Lung (tissue), 12 donors: ENCODE data around the gene RIPOR2. TPM values are rescaled to one million over a fixed set of nuclear protein-coding genes. Genes with fewer than 3 reads are reported as not detected.

Experiments used
- ATAC-seq: fragments of 200-7000 bp; cut with Tn5 transposase; one replicate; pipeline ENCODE4 v1.9.1; 2020; ENCODE audit warnings: moderate number of reproducible peaks; ENCODE audit not compliant: insufficient read depth, low FRiP score
- DNase-seq, 3 donors: peaks; one replicate each; pipeline ENCODE4 v3.0.0-alpha.2; 2013 to 2017
- H3K27ac ChIP-seq, 2 donors: one replicate each; pipeline ENCODE4 v1.5.1; 2013; ENCODE audit warnings: mild to moderate bottlenecking in 2 of 2, moderate library complexity in 2 of 2, control low read depth in 1 of 2, inconsistent platforms in 1 of 2, low read depth in 1 of 2, low read length in 1 of 2
- H3K27me3 ChIP-seq, 3 donors: one replicate each; pipeline ENCODE4 v1.5.1; 2013; ENCODE audit warnings: low read length in 2 of 3; ENCODE audit not compliant: control insufficient read depth in 3 of 3, insufficient read depth in 3 of 3
- H3K36me3 ChIP-seq, 4 donors: one replicate each; pipeline ENCODE4 v1.5.1; 2013; ENCODE audit warnings: low read length in 4 of 4, mild to moderate bottlenecking in 1 of 4, moderate library complexity in 1 of 4; ENCODE audit not compliant: control insufficient read depth in 4 of 4, insufficient read depth in 4 of 4
- H3K4me1 ChIP-seq, 5 donors: one replicate each; pipeline ENCODE4 v1.5.1; 2013; ENCODE audit warnings: low read length in 5 of 5, mild to moderate bottlenecking in 2 of 5, moderate library complexity in 1 of 5; ENCODE audit not compliant: control insufficient read depth in 5 of 5, insufficient read depth in 5 of 5
- H3K4me3 ChIP-seq: one replicate; pipeline ENCODE4 v1.5.1; 2013; ENCODE audit warnings: mild to moderate bottlenecking, control low read depth, moderate library complexity
- H3K9ac ChIP-seq, 2 donors: one replicate each; pipeline ENCODE4 v1.5.1; 2013; ENCODE audit warnings: low read length in 2 of 2, control low read depth in 1 of 2; ENCODE audit not compliant: insufficient read depth in 1 of 2
- H3K9me3 ChIP-seq, 4 donors: one replicate each; pipeline ENCODE4 v1.5.1; 2013; ENCODE audit warnings: low read length in 3 of 4, mild to moderate bottlenecking in 1 of 4, moderate library complexity in 1 of 4; ENCODE audit not compliant: control insufficient read depth in 4 of 4, insufficient read depth in 3 of 4
- CTCF ChIP-seq: IDR thresholded peaks from 2 replicates; pipeline ENCODE4 v1.5.1; 2012; ENCODE audit warnings: mild to moderate bottlenecking; ENCODE audit errors: control extremely low read depth, extremely low read depth
- WGBS, 2 donors: extraction: QIAGEN DNeasy Blood & Tissue Kit; methylation state at CpG; one replicate each; pipeline ENCODE4 v1.1.7; 2013; 5-methylcytosine and 5-hydroxymethylcytosine counted together
- polyA plus RNA-seq, 2 donors: library from polyadenylated mRNA; stranded (reverse); fragments of 200-250 nt; gene quantifications; one replicate each; pipeline ENCODE4 v1.2.1, GENCODE V29; 2013
- total RNA-seq, 2 donors: library from RNA; depleted of rRNA in 1 of 2; stranded (reverse); fragments of >200 nt in 1 of 2; gene quantifications; one replicate each; pipeline ENCODE4 v1.2.1, GENCODE V29; 2014 to 2021
- donor health status: control.
- donor health status: control.
- donor health status: Bipolar disorder and iron deficiency.
- donor health status: healthy.
- donor health status: DM: yes; HTN: yes; CAD: no.

Gene RIPOR2
- total and polyA plus RNA-seq, 4 donors, result 7.9 to 97.6 (median 42.7) TPM

- Histone ChIP-seq H3K36me3 (peaks cover 0 to 1% (median 0%) of the 10 kb centered on the region in 4 donors), H3K4me3 (no peak overlapping the region), H3K4me1 (peaks cover 0 to 6% (median 3%) of the 10 kb centered on the region in 5 donors), H3K27me3 (no peaks in the 10 kb centered on the region), H3K27ac (no peak overlapping the region), H3K9ac (no peak overlapping the region), H3K9me3 (peaks cover 0 to 4% (median 0%) of the 10 kb centered on the region in 4 donors)
- ATAC-seq, result no peak
- 87 to 92% methylated on average over 7 of the region's 7 CpGs for WGBS, 2 donors
- TF ChIP-seq CTCF, result no peak
- DNase-seq, result peak in 1 of 3 donors; percentile 26
These were observed 60.8 kb downstream of the RIPOR2 start for GRCh38 chr6:24874776-24875533.

- 100% methylated on average over 1 of the region's 1 CpG for WGBS, 2 donors
- H3K4me3 ChIP-seq, result no peak overlapping the region
- TF ChIP-seq CTCF, result no peak
- no peak overlapping the region for H3K27ac ChIP-seq
- DNase-seq, result no peak
- H3K36me3 ChIP-seq, result peaks cover 0 to 1% (median 0%) of the 10 kb centered on the region in 4 donors
- H3K9me3 ChIP-seq, result peaks cover 0 to 4% (median 0%) of the 10 kb centered on the region in 4 donors
- no peaks in the 10 kb centered on the region for H3K4me1 ChIP-seq
- H3K27me3 ChIP-seq, result no peaks in the 10 kb centered on the region
- H3K9ac ChIP-seq, result no peak overlapping the region
- no peak for ATAC-seq
These were observed 61.6 kb downstream of the RIPOR2 start for GRCh38 chr6:24874128-24874527.

- Histone ChIP-seq H3K36me3 (peaks cover 0 to 1% (median 0%) of the 10 kb centered on the region in 4 donors), H3K4me1 (no peaks in the 10 kb centered on the region), H3K9me3 (peaks cover 0 to 3% (median 0%) of the 10 kb centered on the region in 4 donors), H3K27me3 (no peaks in the 10 kb centered on the region), H3K27ac (no peak overlapping the region), H3K4me3 (no peak overlapping the region), H3K9ac (no peak overlapping the region)
- no peak for TF ChIP-seq CTCF
- ATAC-seq (no peak), DNase-seq (peak in 2 of 3 donors; percentile 18 to 28)
- 87% methylated on average over 4 of the region's 4 CpGs for WGBS, 2 donors
These were observed 63.0 kb downstream of the RIPOR2 start for GRCh38 chr6:24872779-24873178.
